HG03095 (cell line): ENCODE measurements around the gene MDK.

Experiments used
- ATAC-seq: cut with Tn5 transposase; IDR thresholded peaks from one replicate; pipeline ENCODE4 v1.9.1; 2021; ENCODE audit warnings: moderate library complexity; ENCODE audit not compliant: unreplicated experiment

The MDK gene

GRCh38 chr11:46381048-46381818 lies at the start of gene MDK:
Gene MDK, plus strand, starts transcription at chr11:46381669. Its CDS starts 389 bp downstream, at chr11:46382058.
- no peak for ATAC-seq

- ATAC-seq = no peak
Measured at GRCh38 chr11:46332093-46332567, 49.3 kb upstream of the MDK start.

- ATAC-seq = no peak
Measured at GRCh38 chr11:46332568-46333393, 48.7 kb upstream of the MDK start.

GRCh38 chr11:46333394-46333947 lies 48.0 kb upstream of the MDK start:
- no peak for ATAC-seq

GRCh38 chr11:46334211-46334610 lies 47.3 kb upstream of the MDK start:
- ATAC-seq = no peak

- no peak for ATAC-seq
Measured at GRCh38 chr11:46335271-46335670, 46.2 kb upstream of the MDK start.

GRCh38 chr11:46335890-46336562 lies 45.4 kb upstream of the MDK start:
- ATAC-seq = no peak

- no peak for ATAC-seq
Measured at GRCh38 chr11:46336563-46337180, 44.8 kb upstream of the MDK start.

GRCh38 chr11:46337626-46338345 lies 43.7 kb upstream of the MDK start:
- ATAC-seq = no peak

- no peak for ATAC-seq
Measured at GRCh38 chr11:46338636-46338987, 42.9 kb upstream of the MDK start.

GRCh38 chr11:46338988-46339666 lies 42.3 kb upstream of the MDK start:
- ATAC-seq = no peak

- ATAC-seq = no peak
Measured at GRCh38 chr11:46339816-46340215, 41.7 kb upstream of the MDK start.

- no peak for ATAC-seq
Measured at GRCh38 chr11:46341454-46341853, 40.0 kb upstream of the MDK start.

GRCh38 chr11:46342239-46342638 lies 39.2 kb upstream of the MDK start:
- no peak for ATAC-seq

- ATAC-seq = no peak
Measured at GRCh38 chr11:46343520-46343919, 37.9 kb upstream of the MDK start.

GRCh38 chr11:46345131-46345597 lies 36.3 kb upstream of the MDK start:
- ATAC-seq = no peak

GRCh38 chr11:46345881-46346484 lies 35.5 kb upstream of the MDK start:
- no peak for ATAC-seq

- ATAC-seq = peak; percentile 63
Measured at GRCh38 chr11:46346886-46347636, 34.4 kb upstream of the MDK start, which contains the start of gene DGKZ. Gene DGKZ, plus strand, starts transcription at chr11:46347463. Its CDS starts 197 bp downstream, at chr11:46347660.
